Measurements from ENCODE around the gene PGGHG. TPM values are rescaled to one million over a fixed set of nuclear protein-coding genes. Genes with fewer than 3 reads are reported as not detected.

The PGGHG gene
- total RNA-seq, 1 donor from 2014 or later: 20.5 TPM

- Histone ChIP-seq H3K27ac (no peak overlapping the region), H3K9ac (no peak overlapping the region), H3K4me2 (no peak overlapping the region), H3K9me3 (ENCODE audit: low read depth) (no peaks in the 10 kb centered on the region), H3K36me3 (no peaks in the 10 kb centered on the region), H3K27me3 (no peaks in the 10 kb centered on the region), H4K20me1 (ENCODE audit: low read depth) (no peaks in the 10 kb centered on the region), H3K4me3 (no peak overlapping the region), H3K79me2 (ENCODE audit: low read depth) (no peaks in the 10 kb centered on the region), H2AFZ (replicated peaks) (no peak overlapping the region), H3F3A (ENCODE audit: low read depth) (peaks cover 13% of the 10 kb centered on the region), H3K4me1 (peaks cover 17% of the 10 kb centered on the region)
- H3K27ac Mint-ChIP-seq: no peak overlapping the region
- DNase-seq (ENCODE audit: low spot score): peak; percentile 78
- TF ChIP-seq, protein P1, sequence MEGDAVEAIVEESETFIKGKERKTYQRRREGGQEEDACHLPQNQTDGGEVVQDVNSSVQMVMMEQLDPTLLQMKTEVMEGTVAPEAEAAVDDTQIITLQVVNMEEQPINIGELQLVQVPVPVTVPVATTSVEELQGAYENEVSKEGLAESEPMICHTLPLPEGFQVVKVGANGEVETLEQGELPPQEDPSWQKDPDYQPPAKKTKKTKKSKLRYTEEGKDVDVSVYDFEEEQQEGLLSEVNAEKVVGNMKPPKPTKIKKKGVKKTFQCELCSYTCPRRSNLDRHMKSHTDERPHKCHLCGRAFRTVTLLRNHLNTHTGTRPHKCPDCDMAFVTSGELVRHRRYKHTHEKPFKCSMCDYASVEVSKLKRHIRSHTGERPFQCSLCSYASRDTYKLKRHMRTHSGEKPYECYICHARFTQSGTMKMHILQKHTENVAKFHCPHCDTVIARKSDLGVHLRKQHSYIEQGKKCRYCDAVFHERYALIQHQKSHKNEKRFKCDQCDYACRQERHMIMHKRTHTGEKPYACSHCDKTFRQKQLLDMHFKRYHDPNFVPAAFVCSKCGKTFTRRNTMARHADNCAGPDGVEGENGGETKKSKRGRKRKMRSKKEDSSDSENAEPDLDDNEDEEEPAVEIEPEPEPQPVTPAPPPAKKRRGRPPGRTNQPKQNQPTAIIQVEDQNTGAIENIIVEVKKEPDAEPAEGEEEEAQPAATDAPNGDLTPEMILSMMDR (IDR thresholded peaks at IDR 0.05): peak; percentile 47
- no peak for TF ChIP-seq EZH2 (IDR thresholded peaks at IDR 0.05)
- H3K4me3 Mint-ChIP-seq: no peak overlapping the region
- H3K4me1 Mint-ChIP-seq: peaks cover 20% of the 10 kb centered on the region
- peaks cover 8% of the 10 kb centered on the region for H3K27me3 Mint-ChIP-seq (ENCODE audit: insufficient read depth, low read depth)
- H3K36me3 Mint-ChIP-seq: no peaks in the 10 kb centered on the region
- H3K9me3 Mint-ChIP-seq: peaks cover 16% of the 10 kb centered on the region
Measured at GRCh38 chr11:299951-300735, 11.2 kb downstream of the PGGHG start.

DNA sequence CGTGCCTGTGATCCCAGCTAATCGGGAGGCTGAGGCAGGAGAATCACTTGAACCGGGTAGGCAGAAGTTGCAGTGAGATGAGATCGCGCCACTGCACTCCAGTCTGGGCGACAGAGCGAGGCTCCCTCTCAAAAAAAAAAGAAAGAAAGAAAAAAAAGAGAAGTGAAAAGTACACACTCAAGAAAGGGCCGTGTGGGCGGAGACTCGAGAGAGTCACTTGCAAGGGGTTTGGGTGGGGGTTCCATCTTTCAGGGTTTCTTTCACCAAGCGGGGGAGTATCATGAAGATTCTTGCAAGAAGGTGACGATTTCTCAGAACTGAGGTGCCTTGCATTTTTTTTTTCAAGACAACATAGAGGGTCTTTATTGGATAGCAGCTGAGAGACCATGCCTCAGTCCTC lies 14.4 kb downstream of the PGGHG start:
- H3K79me2 ChIP-seq (ENCODE audit: low read depth): no peaks in the 10 kb centered on the region
- Mint-ChIP-seq H3K9me3 (peaks cover 16% of the 10 kb centered on the region), H3K36me3 (no peaks in the 10 kb centered on the region), H3K4me1 (peaks cover 37% of the 10 kb centered on the region), H3K27ac (peak overlapping the region; percentile 50), H3K27me3 (ENCODE audit: insufficient read depth, low read depth) (peaks cover 5% of the 10 kb centered on the region), H3K4me3 (no peak overlapping the region)
- no peak for TF ChIP-seq EZH2 (IDR thresholded peaks at IDR 0.05)
- TF ChIP-seq, protein P1 (IDR thresholded peaks at IDR 0.05): no peak
- TF ChIP-seq EZH2phosphoT487 (IDR thresholded peaks at IDR 0.05): no peak
- no peak overlapping the region for H3K4me2 ChIP-seq
- H3K9me3 ChIP-seq (ENCODE audit: low read depth): no peaks in the 10 kb centered on the region
- no peak overlapping the region for H2AFZ ChIP-seq (replicated peaks)
- peaks cover 29% of the 10 kb centered on the region for H3K4me1 ChIP-seq
- no peak for DNase-seq (ENCODE audit: low spot score)
- no peak overlapping the region for H3K4me3 ChIP-seq
- peaks cover 34% of the 10 kb centered on the region for H3F3A ChIP-seq (ENCODE audit: low read depth)
- no peaks in the 10 kb centered on the region for H3K36me3 ChIP-seq
- no peak overlapping the region for H3K27ac ChIP-seq
- H4K20me1 ChIP-seq (ENCODE audit: low read depth): no peaks in the 10 kb centered on the region
- no peaks in the 10 kb centered on the region for H3K27me3 ChIP-seq
- no peak overlapping the region for H3K9ac ChIP-seq

- Histone ChIP-seq H3K4me3 (no peak overlapping the region), H4K20me1 (ENCODE audit: low read depth) (no peaks in the 10 kb centered on the region), H3K36me3 (no peaks in the 10 kb centered on the region), H3K79me2 (ENCODE audit: low read depth) (peaks cover under 1% of the 10 kb centered on the region), H3K9me3 (ENCODE audit: low read depth) (no peaks in the 10 kb centered on the region), H3K4me1 (peaks cover 33% of the 10 kb centered on the region), H3K4me2 (no peak overlapping the region), H3K9ac (no peak overlapping the region), H3K27ac (no peak overlapping the region), H2AFZ (replicated peaks) (no peak overlapping the region), H3F3A (ENCODE audit: low read depth) (peaks cover 34% of the 10 kb centered on the region), H3K27me3 (no peaks in the 10 kb centered on the region)
- DNase-seq (ENCODE audit: low spot score): no peak
- Mint-ChIP-seq H3K9me3 (peaks cover 16% of the 10 kb centered on the region), H3K4me3 (no peak overlapping the region), H3K27ac (no peak overlapping the region), H3K4me1 (peaks cover 42% of the 10 kb centered on the region), H3K36me3 (no peaks in the 10 kb centered on the region), H3K27me3 (ENCODE audit: insufficient read depth, low read depth) (peaks cover 5% of the 10 kb centered on the region)
- TF ChIP-seq EZH2phosphoT487 (IDR thresholded peaks at IDR 0.05): no peak
- TF ChIP-seq, protein P1 (IDR thresholded peaks at IDR 0.05): no peak
- no peak for TF ChIP-seq EZH2 (IDR thresholded peaks at IDR 0.05)
Measured at GRCh38 chr11:304061-304506, 15.2 kb downstream of the PGGHG start.
